DND-41 (cell line): ENCODE results near the gene PRG2.

Experiments used
- ATAC-seq: fragments of 200-7000 bp; cut with Tn5 transposase; 3 replicates; pipeline ENCODE4 v1.9.1; 2021; ENCODE audit warnings: low read depth; ENCODE audit not compliant: insufficient read depth
- DNase-seq: peaks from one replicate; pipeline ENCODE4 v3.0.0-alpha.2; 2020
- H2AFZ ChIP-seq: 2 replicates; pipeline ENCODE4 v1.6.0; 2012; ENCODE audit warnings: low read depth, low read length
- H3K27ac ChIP-seq: 2 replicates; pipeline ENCODE4 v1.5.1; 2012; ENCODE audit warnings: low read length, inconsistent platforms
- H3K27me3 ChIP-seq: fragments of 200-600 bp; sonication (generic); 2 replicates; pipeline ENCODE4 v1.6.0; 2012; ENCODE audit warnings: low read length, mild to moderate bottlenecking, inconsistent platforms; ENCODE audit not compliant: insufficient read depth, poor library complexity
- H3K36me3 ChIP-seq: 2 replicates; pipeline ENCODE4 v1.5.1; 2012; ENCODE audit warnings: low read length, inconsistent platforms; ENCODE audit not compliant: insufficient read depth
- H3K4me1 ChIP-seq: 2 replicates; pipeline ENCODE4 v1.5.1; 2012; ENCODE audit warnings: mild to moderate bottlenecking, low read length; ENCODE audit not compliant: insufficient read depth
- H3K4me2 ChIP-seq: 2 replicates; pipeline ENCODE4 v1.6.0; 2012; ENCODE audit warnings: mild to moderate bottlenecking, moderate library complexity, low read length, inconsistent platforms; ENCODE audit not compliant: insufficient read depth
- H3K4me3 ChIP-seq, 2 experiments: fragments of 200-600 bp in 1 of 2; shearing (Covaris generic) in 1 of 2; 2 replicates each; pipeline ENCODE4 v1.5.1; 2012 to 2016; ENCODE audit warnings: inconsistent platforms in 2 of 2, low read length in 2 of 2, mild to moderate bottlenecking in 2 of 2, low read depth in 1 of 2, moderate library complexity in 1 of 2
- H3K79me2 ChIP-seq: 2 replicates; pipeline ENCODE4 v1.6.0; 2012; ENCODE audit warnings: low read length, inconsistent platforms; ENCODE audit not compliant: insufficient read depth
- H3K9ac ChIP-seq: 2 replicates; pipeline ENCODE4 v1.6.0; 2012; ENCODE audit warnings: low read depth, mild to moderate bottlenecking, inconsistent platforms, low read length, moderate library complexity
- H3K9me3 ChIP-seq: 2 replicates; pipeline ENCODE4 v1.5.1; 2012; ENCODE audit warnings: low read length, moderate library complexity, mild to moderate bottlenecking, inconsistent platforms; ENCODE audit not compliant: insufficient read depth, severe bottlenecking
- H4K20me1 ChIP-seq: 2 replicates; pipeline ENCODE4 v1.6.0; 2012; ENCODE audit warnings: low read length; ENCODE audit not compliant: insufficient read depth
- CTCF ChIP-seq: IDR thresholded peaks from 2 replicates; pipeline ENCODE4 v1.5.1; 2012; ENCODE audit warnings: borderline replicate concordance, low read length, moderate library complexity, mild to moderate bottlenecking; ENCODE audit not compliant: poor library complexity, severe bottlenecking; ENCODE audit errors: extremely low read depth
- EZH2 ChIP-seq: IDR thresholded peaks from 3 replicates; pipeline ENCODE4 v1.6.1; 2012; ENCODE audit warnings: borderline replicate concordance, low read depth, mild to moderate bottlenecking, moderate library complexity, low read length, inconsistent platforms; ENCODE audit not compliant: severe bottlenecking

Gene PRG2

GRCh38 chr11:57386178-57386940, 4.1 kb downstream of the PRG2 start:
- Histone ChIP-seq H3K9me3 (no peaks in the 10 kb centered on the region), H3K4me3 (no peak overlapping the region), H3K9ac (no peak overlapping the region), H2AFZ (no peak overlapping the region), H3K79me2 (no peaks in the 10 kb centered on the region), H4K20me1 (no peaks in the 10 kb centered on the region), H3K27me3 (peaks cover 3% of the 10 kb centered on the region), H3K4me2 (no peak overlapping the region), H3K27ac (no peak overlapping the region), H3K4me1 (no peaks in the 10 kb centered on the region), H3K36me3 (no peaks in the 10 kb centered on the region)
- TF ChIP-seq CTCF (no peak), EZH2 (no peak)
- DNase-seq: no peak
- no peak for ATAC-seq

GRCh38 chr11:57380975-57381374, 9.5 kb downstream of the PRG2 start, which contains the start of gene PRG3:
Gene PRG3 (minus strand): TSS chr11:57381150. CDS start chr11:57380708, 442 bp downstream.
- TF ChIP-seq CTCF (no peak), EZH2 (no peak)
- no peak within 1 kb of the TSS for H3K9ac ChIP-seq

GRCh38 chr11:57379732-57380131, 10.7 kb downstream of the PRG2 start:
- H3K27me3 ChIP-seq: peaks cover 2% of the 10 kb centered on the region
- H3K36me3 ChIP-seq: no peaks in the 10 kb centered on the region
- H3K27ac ChIP-seq: no peak overlapping the region
- H3K4me1 ChIP-seq: no peaks in the 10 kb centered on the region
- H3K79me2 ChIP-seq: no peaks in the 10 kb centered on the region
- H3K4me2 ChIP-seq: no peak overlapping the region
- H2AFZ ChIP-seq: no peak overlapping the region
- no peak for TF ChIP-seq EZH2
- TF ChIP-seq CTCF: no peak
- H3K9ac ChIP-seq: no peak overlapping the region
- no peak; the same call in 2 of the 3 replicates for ATAC-seq
- H3K9me3 ChIP-seq: no peaks in the 10 kb centered on the region
- DNase-seq: peak; percentile 18
- no peaks in the 10 kb centered on the region; the same call in 1 of the 2 replicates for H4K20me1 ChIP-seq
- no peak overlapping the region for H3K4me3 ChIP-seq

More at GRCh38 chr11:57380975-57381374, 9.5 kb downstream of the PRG2 start, which contains the start of gene PRG3:
- Histone ChIP-seq H3K79me2 (no peaks in the 10 kb centered on the region), H3K4me1 (no peaks in the 10 kb centered on the region), H3K27me3 (peaks cover 3% of the 10 kb centered on the region), H4K20me1 (no peaks in the 10 kb centered on the region; the same call in 1 of the 2 replicates), H2AFZ (no peak within 1 kb of the TSS), H3K36me3 (no peaks in the 10 kb centered on the region), H3K4me3 (no peak within 1 kb of the TSS), H3K4me2 (no peak within 1 kb of the TSS), H3K9me3 (no peaks in the 10 kb centered on the region), H3K27ac (no peak within 1 kb of the TSS)
- no peak for ATAC-seq
- DNase-seq: no peak
